ENCODE data around the gene DNAJB7. TPM values are rescaled to one million over a fixed set of nuclear protein-coding genes. Genes with fewer than 3 reads are reported as not detected.

The DNAJB7 gene
- total and polyA plus RNA-seq, 2 donors (not counting 1 experiment from before 2014, with no cell fraction given) = not detected

DNA sequence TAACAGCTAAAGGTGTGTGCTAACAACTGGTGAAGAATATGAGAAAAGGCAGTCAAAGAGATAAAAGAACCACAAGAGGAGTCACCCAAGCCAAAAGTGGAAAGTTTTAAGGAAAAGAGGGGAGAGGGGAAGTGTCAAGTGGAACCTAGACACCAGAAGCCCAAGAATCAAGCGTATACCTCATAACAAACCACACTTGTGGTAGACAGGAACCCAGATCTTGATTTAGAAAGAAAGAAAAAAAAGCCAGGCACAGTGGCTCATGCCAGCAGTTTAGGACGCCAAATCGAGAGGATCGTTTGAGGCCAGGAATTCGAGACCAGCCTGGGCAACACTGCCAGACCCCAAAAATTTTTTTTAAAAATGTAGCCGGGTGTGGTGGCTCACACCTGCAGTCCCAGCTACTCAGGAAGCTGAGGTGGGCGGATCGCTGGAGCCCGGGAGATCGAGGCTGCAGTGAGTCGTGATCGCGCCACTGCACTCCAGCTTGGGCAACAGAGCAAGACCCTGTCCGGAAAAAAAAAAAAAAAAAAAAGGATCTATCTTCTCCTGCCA, 43.6 kb downstream of the DNAJB7 start:
- Histone ChIP-seq H3K4me2 (ENCODE audit: extremely low read depth, insufficient read depth, low read length) (peak overlapping the region; percentile 79), H3K27ac (ENCODE audit: insufficient read depth, low read length) (peak overlapping the region; percentile 93), H2AFZ (ENCODE audit: low read length) (peak overlapping the region; percentile 99), H3K36me3 (ENCODE audit: control insufficient read depth, insufficient read depth, low read length) (no peaks in the 10 kb centered on the region), H4K20me1 (ENCODE audit: control insufficient read depth, extremely low read depth, insufficient read depth, low read length) (no peaks in the 10 kb centered on the region), H3K9ac (ENCODE audit: insufficient read depth, low read length) (peak overlapping the region; percentile 84), H3K4me1 (ENCODE audit: control insufficient read depth, extremely low read depth, insufficient read depth, low read length) (peaks cover 4% of the 10 kb centered on the region), H3K79me2 (ENCODE audit: control insufficient read depth, insufficient read depth, low read length) (peaks cover 35% of the 10 kb centered on the region), H3K4me3 (replicated peaks in 1 of 4; ENCODE audit: control extremely low read depth in 1 of 4, insufficient read depth in 1 of 4, low read depth in 3 of 4, low read length in 4 of 4) (peak overlapping the region; percentile 93 to 100 (median 99)), H3K9me3 (ENCODE audit: control insufficient read depth, insufficient read depth, low read depth, low read length) (no peaks in the 10 kb centered on the region), H3K27me3 (ENCODE audit: control insufficient read depth, insufficient read depth, low read length) (no peaks in the 10 kb centered on the region)
- no peak for DNase-seq (ENCODE audit: low read depth in 2 of 2)
- TF ChIP-seq CTCF (conservative IDR thresholded peaks at IDR 0.05 in 1 of 2, IDR thresholded peaks at IDR 0.05 in 1 of 2; ENCODE audit: low read depth in 1 of 2, low read length in 2 of 2) (no peak), EZH2 (IDR thresholded peaks at IDR 0.05; ENCODE audit: low read length, missing control alignments) (no peak)

GRCh38 chr22:40817737-40818136, 44.2 kb downstream of the DNAJB7 start:
- Histone ChIP-seq H3K4me2 (ENCODE audit: extremely low read depth, insufficient read depth, low read length) (peak overlapping the region; percentile 79), H3K79me2 (ENCODE audit: control insufficient read depth, insufficient read depth, low read length) (peaks cover 35% of the 10 kb centered on the region), H3K9me3 (ENCODE audit: control insufficient read depth, insufficient read depth, low read depth, low read length) (no peaks in the 10 kb centered on the region), H2AFZ (ENCODE audit: low read length) (no peak overlapping the region), H3K27me3 (ENCODE audit: control insufficient read depth, insufficient read depth, low read length) (no peaks in the 10 kb centered on the region), H3K36me3 (ENCODE audit: control insufficient read depth, insufficient read depth, low read length) (no peaks in the 10 kb centered on the region), H3K9ac (ENCODE audit: insufficient read depth, low read length) (no peak overlapping the region), H3K4me1 (ENCODE audit: control insufficient read depth, extremely low read depth, insufficient read depth, low read length) (peaks cover 4% of the 10 kb centered on the region), H3K27ac (ENCODE audit: insufficient read depth, low read length) (no peak overlapping the region), H4K20me1 (ENCODE audit: control insufficient read depth, extremely low read depth, insufficient read depth, low read length) (no peaks in the 10 kb centered on the region), H3K4me3 (replicated peaks in 1 of 4; ENCODE audit: control extremely low read depth in 1 of 4, insufficient read depth in 1 of 4, low read depth in 3 of 4, low read length in 4 of 4) (peak overlapping the region in 2 of 4 experiments; percentile 93 to 99)
- no peak for DNase-seq (ENCODE audit: low read depth in 2 of 2)
- TF ChIP-seq EZH2 (IDR thresholded peaks at IDR 0.05; ENCODE audit: low read length, missing control alignments) (no peak), CTCF (conservative IDR thresholded peaks at IDR 0.05 in 1 of 2, IDR thresholded peaks at IDR 0.05 in 1 of 2; ENCODE audit: low read depth in 1 of 2, low read length in 2 of 2) (no peak)

DNA sequence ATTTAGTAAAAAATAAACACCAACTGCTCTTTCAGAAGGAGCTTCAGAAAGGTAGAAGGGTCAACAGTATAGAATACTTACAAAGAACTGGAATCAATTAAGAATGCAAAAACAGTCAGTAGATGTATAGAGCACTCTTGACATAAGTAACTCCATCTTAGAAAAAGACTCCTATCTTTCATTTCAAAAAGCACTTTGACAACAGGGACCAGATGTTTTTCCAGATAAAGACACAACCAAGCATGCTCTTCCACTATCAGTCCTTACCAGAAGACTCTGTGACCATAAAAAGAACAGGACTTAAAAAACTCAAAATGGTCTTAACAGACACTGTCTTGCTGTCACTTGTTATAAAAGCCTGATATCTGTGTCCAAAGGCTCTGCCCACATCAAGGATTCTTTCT, 48.0 kb downstream of the DNAJB7 start:
- no peak overlapping the region for H3K9ac ChIP-seq (ENCODE audit: insufficient read depth, low read length)
- H4K20me1 ChIP-seq (ENCODE audit: control insufficient read depth, extremely low read depth, insufficient read depth, low read length) = no peaks in the 10 kb centered on the region
- no peak overlapping the region for H3K4me2 ChIP-seq (ENCODE audit: extremely low read depth, insufficient read depth, low read length)
- TF ChIP-seq EZH2 (IDR thresholded peaks at IDR 0.05; ENCODE audit: low read length, missing control alignments) = no peak
- no peak for TF ChIP-seq CTCF (conservative IDR thresholded peaks at IDR 0.05 in 1 of 2, IDR thresholded peaks at IDR 0.05 in 1 of 2; ENCODE audit: low read depth in 1 of 2, low read length in 2 of 2)
- H3K79me2 ChIP-seq (ENCODE audit: control insufficient read depth, insufficient read depth, low read length) = peaks cover 42% of the 10 kb centered on the region
- no peaks in the 10 kb centered on the region for H3K9me3 ChIP-seq (ENCODE audit: control insufficient read depth, insufficient read depth, low read depth, low read length)
- DNase-seq (ENCODE audit: low read depth in 2 of 2) = no peak
- H3K4me1 ChIP-seq (ENCODE audit: control insufficient read depth, extremely low read depth, insufficient read depth, low read length) = peaks cover 2% of the 10 kb centered on the region
- H3K4me3 ChIP-seq (replicated peaks in 1 of 4; ENCODE audit: control extremely low read depth in 1 of 4, insufficient read depth in 1 of 4, low read depth in 3 of 4, low read length in 4 of 4) = no peak overlapping the region
- no peak overlapping the region for H3K27ac ChIP-seq (ENCODE audit: insufficient read depth, low read length)
- H2AFZ ChIP-seq (ENCODE audit: low read length) = no peak overlapping the region
- H3K36me3 ChIP-seq (ENCODE audit: control insufficient read depth, insufficient read depth, low read length) = no peaks in the 10 kb centered on the region
- H3K27me3 ChIP-seq (ENCODE audit: control insufficient read depth, insufficient read depth, low read length) = no peaks in the 10 kb centered on the region

Other genes with a start within 250 kb of the DNAJB7 start
- 13.4 and 23.0 TPM in 2 replicates for gene MRTFA, start 225.4 kb downstream of the DNAJB7 start, total RNA-seq
- gene MRTFA, start 225.4 kb downstream of the DNAJB7 start, polyA plus RNA-seq = 7.5 and 7.6 TPM in 2 replicates
- gene MCHR1, start 182.6 kb downstream of the DNAJB7 start, total RNA-seq = 0.51 and 0.99 TPM in 2 replicates
- gene MCHR1, start 182.6 kb downstream of the DNAJB7 start, polyA plus RNA-seq = 0.20 and 0.94 TPM in 2 replicates
- 11.3 and 12.9 TPM in 2 replicates for gene SLC25A17, start 42.8 kb downstream of the DNAJB7 start, total RNA-seq
- gene SLC25A17, start 42.8 kb downstream of the DNAJB7 start, polyA plus RNA-seq = 26.5 and 28.7 TPM in 2 replicates
- gene ST13, start 5.5 kb downstream of the DNAJB7 start, total RNA-seq = 239 and 293 TPM in 2 replicates
- gene ST13, start 5.5 kb downstream of the DNAJB7 start, polyA plus RNA-seq = 199 and 266 TPM in 2 replicates
- 7.7 and 9.1 TPM in 2 replicates for gene XPNPEP3, start 5.0 kb downstream of the DNAJB7 start, total RNA-seq
- 15.2 and 16.2 TPM in 2 replicates for gene XPNPEP3, start 5.0 kb downstream of the DNAJB7 start, polyA plus RNA-seq
- 48.8 and 53.2 TPM in 2 replicates for gene RBX1, start 89.3 kb upstream of the DNAJB7 start, total RNA-seq
- 89.6 and 94.6 TPM in 2 replicates for gene RBX1, start 89.3 kb upstream of the DNAJB7 start, polyA plus RNA-seq
- gene EP300, start 230.5 kb upstream of the DNAJB7 start, total RNA-seq = 32.9 and 41.0 TPM in 2 replicates
- gene EP300, start 230.5 kb upstream of the DNAJB7 start, polyA plus RNA-seq = 9.1 and 10.1 TPM in 2 replicates

All from fibroblast of lung (primary cell).